Right ventricle myocardium inferior (tissue), 1 donor: ENCODE results near the gene TIGD6. TPM values are rescaled to one million over a fixed set of nuclear protein-coding genes. Genes with fewer than 3 reads are reported as not detected.
A peak's percentile ranks its signal among the peaks of the same experiment; 100 is the strongest.
"Not testable (repeated sequence)": the region's sequence is repeated elsewhere in the genome, so short reads cannot be mapped to it uniquely, and the experiment has no call there.

ENCODE experiments used
- ATAC-seq: fragments of 200-7000 bp; cut with Tn5 transposase; one replicate; pipeline ENCODE4 v1.9.1; 2020; ENCODE audit warnings: mild to moderate bottlenecking, moderate library complexity
- DNase-seq: peaks from one replicate; pipeline ENCODE4 v3.0.0; 2021; ENCODE audit errors: missing footprints
- intact Hi-C: fragments of 100-400 bp; cut with DNase I; formaldehyde crosslinking; loops from one replicate; pipeline ENCODE4 v1.11.0; 2022
- long read RNA-seq: library from polyadenylated mRNA; unstranded; transcript quantifications from one replicate; pipeline ENCODE4 v2.0.0, GENCODE V29; 2021
- total RNA-seq: library from RNA; stranded (reverse); fragmentation: NEBNext Ultra II Directional; extraction: Animal tissue kit (Norgen Biotek cat#: 25700); gene quantifications from one replicate; pipeline ENCODE4 v1.2.1, GENCODE V29; 2021
- donor health status: DM: no; HTN: yes; CAD: no; lungs with severe emphysema.

TIGD6 gene
- total RNA-seq = 2.4 TPM
- long read RNA-seq, full-length matches to known transcripts = 1 of 1 reads
- long read RNA-seq, partial matches to known transcripts = 0 of 1 reads
- long read RNA-seq, other reads (novel, unspliced or antisense) = 0 of 1 reads

DNA sequence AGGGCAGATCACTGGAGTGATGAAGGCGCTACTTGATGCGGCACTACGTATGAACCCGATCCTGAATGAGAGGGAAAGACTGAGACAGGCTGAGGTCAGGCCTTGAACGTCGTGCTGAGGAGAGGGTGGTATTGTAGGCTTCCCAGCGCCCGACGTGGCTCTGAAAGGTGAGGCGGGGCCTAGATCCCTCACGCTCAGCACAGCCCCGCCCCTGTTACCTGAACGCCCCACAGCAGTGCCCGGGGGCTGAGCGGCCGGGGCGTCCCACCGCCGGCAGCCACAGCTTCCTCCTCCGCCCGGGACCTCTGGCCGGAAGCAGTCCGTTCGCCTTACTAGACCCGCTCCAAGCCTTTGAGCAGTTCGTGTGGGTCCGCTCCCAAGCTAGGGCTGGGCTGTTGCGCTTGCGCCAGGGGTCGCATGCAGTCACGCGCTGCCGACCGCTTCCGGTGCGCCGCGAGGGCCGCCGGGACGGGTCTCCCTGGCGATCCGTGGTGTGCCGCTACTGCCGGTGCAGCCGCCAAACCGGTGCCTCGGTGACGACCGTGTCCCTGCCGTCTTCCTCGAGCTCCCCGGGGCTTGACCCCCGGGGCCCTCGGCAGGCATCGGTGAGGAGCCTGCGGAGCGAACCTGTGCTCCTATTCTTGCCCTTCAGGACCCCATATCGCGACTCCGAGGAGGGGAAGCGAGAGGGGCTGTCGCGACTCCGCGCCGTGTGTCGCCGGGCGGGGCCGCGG, at the start of gene TIGD6, which contains the start of gene HMGXB3:
Gene TIGD6 (minus strand): TSS at position 399 of the 734 bp plus-strand sequence. CDS start 4,306 bp downstream, outside the sequence.
Gene HMGXB3 (plus strand): TSS at position 484 of the 734 bp plus-strand sequence. CDS start 4,114 bp downstream, outside the sequence.
- intact Hi-C loops = no loop called here
- DNase-seq (peak; percentile 94), ATAC-seq (peak; percentile 97)

DNA sequence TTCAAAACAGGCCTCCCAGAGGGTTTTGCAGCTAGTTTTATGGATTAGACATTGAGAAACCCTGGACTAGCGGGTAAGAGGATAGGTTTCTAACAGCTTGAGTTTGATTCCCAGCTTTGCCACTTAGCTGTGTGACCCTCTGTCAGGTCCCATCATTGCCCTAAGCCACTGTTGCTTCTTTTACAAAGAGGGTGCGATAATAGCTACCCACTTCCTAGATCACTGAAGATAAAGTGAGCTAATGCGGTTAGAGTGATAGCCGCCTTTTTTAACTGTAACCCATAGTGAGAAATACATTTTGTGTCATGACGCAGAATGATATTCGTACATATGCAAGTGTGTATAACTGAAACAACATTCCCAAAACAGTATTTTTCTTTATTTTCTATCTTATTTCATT, 45.6 kb upstream of the TIGD6 start:
- intact Hi-C loops = no loop called here
- ATAC-seq = no peak
- DNase-seq = no peak

DNA sequence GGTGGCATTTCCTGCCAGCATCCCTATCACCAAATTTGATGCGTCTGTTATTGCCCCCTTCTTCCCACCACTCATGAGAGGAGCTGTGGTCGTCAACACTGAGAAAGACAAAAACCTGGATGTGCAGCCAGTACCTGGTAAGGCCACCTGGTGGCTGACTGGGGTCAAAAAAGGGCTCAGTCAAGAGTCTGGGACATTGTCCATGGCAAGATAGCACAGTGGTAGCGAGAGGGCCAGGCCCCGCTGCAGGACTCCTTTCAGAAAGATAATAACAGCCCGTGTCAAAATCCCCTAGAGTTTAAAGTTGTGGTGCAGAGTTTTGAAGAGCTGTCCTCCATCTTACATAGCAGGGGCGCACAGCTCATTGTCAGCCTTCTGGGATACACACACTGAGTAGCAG, 45.1 kb upstream of the TIGD6 start:
- no peak for ATAC-seq
- intact Hi-C loops = no loop called here
- no peak for DNase-seq

DNA sequence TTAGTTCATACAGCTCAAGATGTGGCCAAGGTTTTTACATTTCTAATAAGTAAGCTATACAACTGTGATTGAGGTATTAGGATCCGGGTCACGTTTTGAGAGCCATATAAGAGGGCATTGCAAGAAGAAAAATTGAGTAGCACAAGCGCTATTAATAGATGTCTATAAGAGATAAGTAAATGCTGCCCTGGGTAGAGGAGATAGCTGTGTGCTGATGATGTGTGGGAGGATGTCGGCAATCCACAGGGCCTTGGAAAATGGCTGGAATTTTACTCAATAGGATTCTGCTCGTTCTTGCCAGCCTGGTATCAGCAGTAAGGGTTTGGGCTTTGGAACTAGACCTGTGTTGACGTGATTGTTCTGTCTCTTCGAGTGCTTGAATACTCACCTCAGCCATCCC, 44.3 kb upstream of the TIGD6 start:
- intact Hi-C loops = no loop called here
- no peak for DNase-seq
- no peak for ATAC-seq

DNA sequence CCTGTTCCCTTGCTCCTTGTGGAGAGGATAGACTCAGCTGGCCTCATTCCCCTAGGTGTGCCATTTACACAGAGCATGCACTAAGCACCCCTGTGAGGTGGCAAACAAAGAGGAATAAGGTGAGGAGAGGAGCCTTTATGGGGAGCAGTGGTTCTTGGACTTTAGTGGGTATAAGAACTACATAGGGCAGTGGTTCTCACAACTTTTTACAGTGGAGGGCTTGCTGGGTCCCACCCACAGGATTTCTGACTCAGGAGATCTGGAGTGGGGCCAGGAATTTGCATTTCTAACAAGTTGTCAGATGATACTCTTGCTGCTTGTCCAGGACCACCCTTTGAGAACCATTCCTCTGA, 43.9 kb upstream of the TIGD6 start:
- ATAC-seq (no peak), DNase-seq (no peak)
- intact Hi-C loops = no loop called here

DNA sequence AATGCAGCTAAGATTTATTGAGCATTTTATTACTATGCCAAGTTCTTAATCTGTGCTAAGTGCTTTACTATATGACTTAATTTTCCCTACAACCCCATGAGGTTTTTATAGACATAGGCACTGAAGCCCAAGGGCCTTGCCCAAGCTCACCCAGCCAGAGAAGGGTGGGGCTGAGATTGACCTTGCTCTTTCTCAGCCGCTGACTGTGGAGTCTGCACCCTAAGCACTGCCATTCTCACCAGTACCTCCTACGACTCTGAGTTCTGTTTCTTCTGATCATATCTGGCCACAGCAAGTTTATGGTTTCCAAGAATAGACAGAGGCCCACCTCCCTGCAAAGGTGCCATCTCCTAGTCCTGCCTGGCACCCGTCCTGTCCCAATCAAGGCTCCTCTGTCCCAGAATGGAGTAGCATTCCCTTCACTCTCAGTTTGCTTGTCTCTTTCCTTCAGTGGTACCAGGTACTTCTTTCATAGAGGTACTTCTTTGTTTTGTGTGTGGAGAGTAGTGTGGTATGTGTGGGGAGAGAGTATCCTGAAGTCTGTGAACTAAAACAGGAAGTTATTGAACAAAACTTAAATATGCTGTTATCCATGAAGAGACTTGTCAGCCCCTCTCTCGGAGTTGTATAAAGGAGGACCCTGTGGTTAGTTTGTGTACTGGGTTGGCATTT, 43.3 kb upstream of the TIGD6 start:
- intact Hi-C loops = no loop called here
- no peak for ATAC-seq
- no peak for DNase-seq

DNA sequence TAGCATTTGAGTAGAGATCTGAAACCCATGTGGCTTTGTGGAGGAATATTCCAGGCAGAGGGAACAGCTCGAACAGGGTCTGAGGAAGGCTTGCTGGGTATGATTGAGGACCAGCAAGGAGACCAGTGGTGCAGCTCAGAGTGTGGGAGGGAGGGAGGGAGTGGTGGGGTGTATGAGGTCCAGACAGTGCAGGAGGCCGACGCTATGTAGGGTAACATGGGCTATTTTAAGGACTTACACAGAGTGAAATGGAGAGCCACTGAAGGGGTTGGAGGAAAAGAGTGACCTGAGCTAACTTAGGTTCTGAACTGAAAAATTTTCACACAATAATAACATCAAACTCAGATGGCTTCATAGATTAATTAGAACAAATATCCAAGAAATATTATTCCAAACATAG, 42.0 kb upstream of the TIGD6 start:
- intact Hi-C loops = no loop called here
- DNase-seq (no peak), ATAC-seq (peak; percentile 66)

DNA sequence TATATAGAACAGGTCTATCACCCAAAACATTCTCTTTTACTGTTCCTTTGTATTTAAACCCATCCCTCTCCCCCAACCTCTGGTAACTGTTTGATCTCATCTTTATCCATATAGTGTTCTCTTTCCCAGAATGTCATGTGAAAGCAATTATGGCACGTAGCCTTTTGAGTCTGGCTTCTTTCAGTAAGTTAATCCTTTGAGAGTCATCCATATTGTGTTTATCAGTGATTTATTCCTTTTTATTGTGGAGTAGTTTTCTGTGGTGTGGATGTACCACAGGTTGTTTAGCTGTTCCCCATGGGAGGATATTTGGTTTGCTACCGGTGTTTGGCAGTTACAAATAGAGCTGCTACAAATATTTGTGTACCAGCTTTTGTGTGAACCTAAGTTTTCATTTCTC, 38.1 kb upstream of the TIGD6 start:
- intact Hi-C loops = no loop called here
- ATAC-seq (no peak), DNase-seq (no peak)

DNA sequence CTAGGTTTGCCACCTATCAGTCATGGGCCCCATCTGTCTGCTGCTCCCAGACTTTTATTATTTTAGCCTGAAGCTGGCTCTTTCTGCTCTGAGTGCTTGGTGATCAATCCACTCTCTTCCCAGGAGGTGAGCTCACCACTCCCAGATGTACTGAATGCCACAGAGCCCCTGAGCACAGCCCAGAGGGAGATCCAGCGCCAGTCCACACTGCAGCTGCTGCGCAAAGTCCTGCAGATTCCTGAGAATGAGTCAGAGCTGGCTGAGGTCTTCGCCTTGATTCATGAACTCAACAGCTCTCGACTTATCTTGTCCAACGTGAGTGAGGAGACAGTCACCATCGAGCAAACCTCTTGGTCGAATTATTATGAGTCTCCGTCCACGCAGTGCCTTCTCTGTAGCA, 36.1 kb upstream of the TIGD6 start:
- ATAC-seq (peak; percentile 84), DNase-seq (no peak)
- intact Hi-C loops = no loop called here

DNA sequence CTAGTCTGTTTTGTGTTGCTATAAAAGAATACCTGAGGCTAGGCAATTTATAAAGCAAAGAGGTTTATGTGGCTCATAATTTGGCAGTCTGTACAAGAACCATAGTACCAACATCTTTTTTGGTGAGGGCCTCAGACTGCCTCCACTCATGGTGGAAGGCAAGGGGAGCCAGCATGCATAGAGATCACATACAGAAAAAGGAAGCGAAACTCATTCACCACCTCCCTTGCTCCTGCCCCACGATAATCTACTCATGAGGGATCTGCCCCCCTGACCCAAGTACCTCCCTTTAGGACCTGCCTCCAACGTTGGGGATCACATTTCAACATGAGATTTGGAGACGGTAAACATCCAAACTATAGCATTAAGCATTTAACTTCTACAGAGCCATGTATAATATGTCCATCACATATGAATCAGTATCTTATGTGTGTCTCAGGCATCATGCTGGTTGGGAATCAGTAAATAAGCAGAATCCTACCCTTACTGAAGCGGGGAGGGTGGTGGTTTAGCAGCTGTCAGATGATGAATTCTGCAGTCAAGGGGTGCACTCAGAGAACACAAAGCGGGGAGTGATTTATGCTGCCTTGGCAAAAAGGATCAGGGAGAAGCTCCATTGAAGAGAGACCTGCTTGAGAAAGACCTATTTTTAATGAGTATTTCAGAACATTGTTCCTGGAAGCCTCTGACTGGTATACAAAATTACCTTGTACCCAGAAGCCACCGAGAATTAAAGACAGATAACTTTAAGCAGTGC, 34.9 kb upstream of the TIGD6 start:
- ATAC-seq (no peak), DNase-seq (no peak)
- intact Hi-C loops = no loop called here

DNA sequence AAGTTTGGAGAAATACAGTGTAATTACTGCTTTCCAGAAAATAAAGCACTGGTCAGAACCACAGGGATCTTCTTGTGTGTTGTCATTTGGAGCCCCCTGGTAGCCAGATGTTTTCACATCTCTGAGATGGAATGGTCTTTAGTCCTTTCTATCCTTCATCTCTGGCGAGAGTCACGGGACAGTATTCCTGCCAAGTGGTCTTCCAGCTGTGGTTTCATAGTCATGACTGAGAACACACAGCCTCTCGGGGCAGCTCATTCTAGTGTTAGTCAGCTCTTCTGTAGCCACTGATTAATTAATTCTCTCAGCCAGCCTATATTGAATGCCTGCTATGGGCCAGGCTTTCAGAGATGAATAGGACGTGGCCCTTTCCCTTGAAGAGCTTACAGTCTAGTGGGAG, 34.2 kb upstream of the TIGD6 start:
- ATAC-seq (peak; percentile 51), DNase-seq (no peak)
- intact Hi-C loops = no loop called here

DNA sequence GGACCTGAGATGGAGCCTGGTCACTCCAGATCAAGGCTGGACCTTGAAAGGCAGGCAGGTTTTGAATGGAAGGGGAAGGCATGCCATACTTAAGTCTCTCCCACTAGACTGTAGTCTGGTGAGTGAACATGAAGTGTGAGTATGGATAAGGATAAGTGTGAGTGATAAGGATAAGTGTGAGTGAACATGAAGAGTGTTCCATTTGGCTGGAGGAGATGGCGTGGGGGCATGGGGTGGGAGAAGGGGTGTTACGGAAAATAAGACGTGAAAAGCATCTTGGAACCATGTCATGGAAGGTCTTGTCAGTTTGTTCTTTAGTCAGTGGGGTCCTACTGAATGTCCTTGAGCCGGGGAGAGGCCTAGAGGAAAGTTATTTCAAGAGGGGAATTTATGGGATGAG, 32.9 kb upstream of the TIGD6 start:
- intact Hi-C loops = no loop called here
- DNase-seq = no peak
- no peak for ATAC-seq

DNA sequence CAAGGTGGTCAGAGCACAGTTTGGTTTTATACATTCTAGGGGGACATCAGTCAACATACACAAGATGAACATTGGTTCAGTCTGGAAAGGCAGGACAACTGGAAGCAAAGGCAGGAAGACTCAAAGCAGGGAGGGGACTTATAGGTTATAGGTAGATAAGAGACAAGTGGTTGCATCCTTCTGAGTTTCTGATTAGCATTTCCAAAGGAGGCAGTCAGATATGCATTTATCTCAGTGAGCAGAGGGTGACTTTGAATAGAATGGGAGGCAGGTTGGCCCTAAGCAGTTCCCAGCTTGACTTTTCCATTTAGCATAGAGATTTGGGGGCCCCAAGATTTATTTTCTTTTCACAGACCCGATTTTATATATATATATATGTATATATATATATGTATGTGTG, 27.6 kb upstream of the TIGD6 start:
- intact Hi-C loops = loop anchor here (10.0 kb wide), 1 partner anchor 407 kb away; no protein-coding TSS in a partner anchor
- DNase-seq, ATAC-seq: not testable (repeated sequence)

DNA sequence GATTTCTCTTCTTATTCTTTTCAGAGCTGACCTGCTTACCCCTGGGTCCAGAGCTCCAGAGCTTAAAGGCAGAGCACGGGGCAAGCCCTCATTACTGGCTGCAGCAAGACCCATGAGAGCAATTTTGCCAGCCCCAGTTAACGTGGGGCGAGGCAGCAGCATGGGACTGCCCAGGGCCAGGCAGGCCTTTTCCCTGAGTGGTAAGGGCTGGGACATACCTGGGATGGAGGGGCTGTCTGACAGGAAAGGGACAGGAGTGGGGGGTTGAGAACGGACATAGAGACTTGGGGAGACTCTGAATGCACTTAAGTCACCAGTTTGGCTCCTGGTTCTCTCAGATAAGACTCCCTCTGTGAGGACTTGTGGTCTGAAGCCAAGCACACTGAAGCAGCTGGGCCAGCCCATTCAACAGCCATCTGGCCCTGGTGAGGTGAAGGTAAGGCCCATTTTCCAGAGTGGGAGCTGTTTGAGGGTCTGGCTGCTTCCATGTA, 26.3 kb upstream of the TIGD6 start:
- no peak for DNase-seq
- ATAC-seq = peak; percentile 24
- intact Hi-C loops = loop anchor here (10.0 kb wide), 1 partner anchor 408 kb away; no protein-coding TSS in a partner anchor

DNA sequence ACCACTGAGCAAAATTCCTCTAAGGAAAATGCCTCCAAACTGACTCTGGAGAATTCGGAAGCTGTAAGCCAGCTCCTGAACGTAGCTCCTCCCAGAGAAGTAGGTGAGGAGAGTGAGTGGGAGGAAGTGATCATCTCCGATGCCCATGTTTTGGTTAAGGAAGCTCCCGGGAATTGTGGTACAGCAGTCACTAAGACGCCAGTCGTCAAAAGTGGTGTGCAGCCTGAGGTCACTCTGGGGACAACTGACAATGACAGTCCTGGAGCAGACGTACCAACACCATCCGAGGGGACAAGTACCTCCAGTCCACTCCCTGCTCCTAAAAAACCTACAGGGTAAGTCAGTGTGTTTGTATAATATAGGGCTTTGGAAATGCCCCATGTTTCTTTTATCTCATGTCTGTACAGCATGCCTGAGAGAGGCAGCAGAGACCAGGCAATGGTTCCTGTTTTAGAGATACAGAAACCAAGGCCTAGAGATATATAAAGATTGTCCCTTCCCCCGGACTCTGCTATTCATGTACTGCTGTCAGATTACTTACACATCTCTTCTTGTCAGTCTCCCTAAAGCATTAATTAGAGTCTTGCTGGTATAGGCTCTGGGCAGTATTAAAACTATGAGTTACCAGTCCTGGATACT, 24.0 kb upstream of the TIGD6 start:
- intact Hi-C loops = loop anchor here (1.0 to 10.0 kb wide), 2 partner anchors 194 to 410 kb away; no protein-coding TSS in a partner anchor
- peak; percentile 51 for ATAC-seq

DNA sequence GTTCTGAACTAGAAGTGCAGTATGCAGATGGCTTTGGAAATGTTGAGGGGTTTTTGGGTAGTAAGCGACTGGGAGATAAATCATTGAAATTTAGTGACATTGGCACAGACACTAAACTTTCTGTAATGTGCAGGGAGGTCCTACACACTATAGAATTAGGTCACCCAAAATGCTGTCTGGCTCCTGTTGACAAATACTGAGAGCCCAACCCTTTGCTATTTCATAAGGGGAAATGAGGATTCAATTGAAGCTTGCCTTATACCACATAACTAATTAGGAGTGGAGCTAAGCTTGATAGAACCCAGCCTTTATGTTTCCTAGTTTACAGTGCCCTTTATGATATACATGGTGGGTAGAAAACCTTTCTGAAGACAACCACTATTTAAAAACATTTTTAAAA, 22.7 kb upstream of the TIGD6 start:
- DNase-seq (no peak), ATAC-seq (no peak)
- intact Hi-C loops = loop anchor here (10.0 kb wide), 1 partner anchor 412 kb away; no protein-coding TSS in a partner anchor

More for the DNA sequence above, 24.0 kb upstream of the TIGD6 start:
- DNase-seq = no peak

DNA sequence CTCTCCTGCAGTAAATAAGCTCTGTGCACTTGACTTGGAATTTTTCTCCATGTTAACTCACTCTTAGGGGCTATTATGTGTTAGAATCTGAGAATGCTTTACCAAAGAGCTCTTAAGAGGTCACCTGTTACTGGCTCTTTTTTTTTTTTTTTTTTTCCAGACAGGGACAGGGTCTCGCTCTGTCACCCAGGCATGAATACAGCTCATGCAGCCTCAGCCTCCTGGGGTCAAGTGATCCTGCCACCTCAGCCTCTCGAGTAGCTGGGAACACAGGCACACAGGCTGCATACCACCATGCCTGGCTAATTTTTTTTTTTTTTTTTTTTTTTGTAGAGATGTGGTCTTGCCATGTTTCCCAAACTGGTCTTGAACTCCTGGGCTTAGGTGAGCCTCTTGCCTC, 22.2 kb upstream of the TIGD6 start:
- intact Hi-C loops = loop anchor here (10.0 kb wide), 1 partner anchor 412 kb away; no protein-coding TSS in a partner anchor

DNA sequence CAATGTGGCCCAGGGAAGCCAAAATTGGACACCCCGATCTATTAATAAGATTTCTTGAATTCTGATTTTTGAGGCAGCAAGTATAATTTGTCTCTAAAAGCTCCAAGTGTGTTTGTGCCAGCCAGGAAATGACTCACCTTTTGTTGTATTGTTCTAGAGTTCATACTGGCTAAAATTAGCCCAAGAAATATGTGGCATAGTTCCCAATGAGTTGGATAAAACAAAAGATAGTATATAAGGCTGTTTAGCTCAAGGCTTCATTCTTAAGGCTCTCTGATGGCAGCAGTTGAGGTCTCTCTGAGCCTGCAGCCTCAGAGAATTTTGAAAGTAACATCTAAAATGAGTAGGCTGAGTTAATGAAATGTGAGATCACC, 21.7 kb upstream of the TIGD6 start:
- peak; percentile 56 for ATAC-seq
- no peak for DNase-seq
- intact Hi-C loops = loop anchor here (10.0 kb wide), 1 partner anchor 413 kb away; no protein-coding TSS in a partner anchor

More for the DNA sequence above, 22.2 kb upstream of the TIGD6 start:
- DNase-seq (no peak), ATAC-seq (no peak)
